ENCODE data around the gene ZNF738.
"Not testable (repeated sequence)": the region's sequence is repeated elsewhere in the genome, so short reads cannot be mapped to it uniquely, and the experiment has no call there.

ZNF738 gene

DNA sequence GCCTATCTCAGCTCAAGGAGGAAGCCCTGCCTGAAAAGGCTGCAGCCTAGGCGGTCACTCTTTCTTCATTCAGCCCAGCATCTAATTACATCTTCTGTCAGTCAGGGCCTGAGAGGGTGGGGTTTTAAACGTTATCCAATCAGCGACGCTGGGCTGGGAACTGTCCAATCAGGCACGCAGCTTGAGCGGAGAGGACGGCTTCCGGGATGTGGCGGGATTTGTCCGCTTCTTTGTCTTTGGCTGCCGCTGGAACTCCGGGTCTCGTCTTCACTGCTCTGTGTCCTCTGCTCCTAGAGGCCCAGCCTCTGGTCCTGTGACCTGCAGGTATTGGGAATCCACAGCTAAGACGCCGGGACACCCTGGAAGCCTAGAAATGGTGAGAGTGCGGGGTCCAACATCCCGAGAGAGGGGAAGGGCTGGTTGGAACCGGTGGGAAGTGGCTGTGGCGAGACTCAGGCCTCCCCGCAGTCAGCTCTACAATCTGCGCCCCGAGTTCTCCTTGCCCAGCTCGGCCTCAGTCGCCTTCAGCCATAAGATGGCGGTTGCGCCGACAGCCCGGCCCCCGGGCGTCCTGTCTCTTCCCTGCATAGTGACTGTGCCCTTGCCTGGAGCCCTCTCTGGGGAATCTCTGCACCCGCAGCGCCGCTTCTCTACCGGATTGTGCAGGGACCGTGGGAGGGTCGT lies at the start of gene ZNF738:
TSS of gene ZNF738 (plus strand) at position 233 of the 684 bp plus-strand sequence. CDS start at position 374, 141 bp downstream.
- TF ChIP-seq, protein P1, sequence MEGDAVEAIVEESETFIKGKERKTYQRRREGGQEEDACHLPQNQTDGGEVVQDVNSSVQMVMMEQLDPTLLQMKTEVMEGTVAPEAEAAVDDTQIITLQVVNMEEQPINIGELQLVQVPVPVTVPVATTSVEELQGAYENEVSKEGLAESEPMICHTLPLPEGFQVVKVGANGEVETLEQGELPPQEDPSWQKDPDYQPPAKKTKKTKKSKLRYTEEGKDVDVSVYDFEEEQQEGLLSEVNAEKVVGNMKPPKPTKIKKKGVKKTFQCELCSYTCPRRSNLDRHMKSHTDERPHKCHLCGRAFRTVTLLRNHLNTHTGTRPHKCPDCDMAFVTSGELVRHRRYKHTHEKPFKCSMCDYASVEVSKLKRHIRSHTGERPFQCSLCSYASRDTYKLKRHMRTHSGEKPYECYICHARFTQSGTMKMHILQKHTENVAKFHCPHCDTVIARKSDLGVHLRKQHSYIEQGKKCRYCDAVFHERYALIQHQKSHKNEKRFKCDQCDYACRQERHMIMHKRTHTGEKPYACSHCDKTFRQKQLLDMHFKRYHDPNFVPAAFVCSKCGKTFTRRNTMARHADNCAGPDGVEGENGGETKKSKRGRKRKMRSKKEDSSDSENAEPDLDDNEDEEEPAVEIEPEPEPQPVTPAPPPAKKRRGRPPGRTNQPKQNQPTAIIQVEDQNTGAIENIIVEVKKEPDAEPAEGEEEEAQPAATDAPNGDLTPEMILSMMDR (IDR thresholded peaks at IDR 0.05; ENCODE audit: low read depth, low read length) = no peak
- peak within 1 kb of the TSS; percentile 86 for H3K4me3 ChIP-seq (ENCODE audit: low read depth, low read length)

DNA sequence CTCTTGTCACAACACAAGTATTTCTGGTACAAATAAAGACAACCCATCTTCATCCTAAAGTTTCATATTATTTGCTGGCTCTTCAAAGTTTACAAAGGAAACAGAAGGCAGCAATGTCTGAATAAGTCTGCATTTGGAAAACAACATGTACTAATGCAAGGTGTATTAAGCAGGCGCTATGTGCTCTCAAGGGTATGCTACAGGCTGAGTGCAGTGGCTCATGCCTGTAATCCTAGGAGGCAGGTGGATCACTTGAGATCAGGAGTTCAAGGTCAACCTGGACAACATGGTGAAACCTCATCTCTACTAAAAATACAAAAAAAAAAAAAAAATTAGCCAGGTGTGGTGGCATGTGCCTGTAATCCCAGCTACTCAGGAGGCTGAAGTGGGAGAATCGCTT lies 46.0 kb upstream of the ZNF738 start:
- H3K4me3 ChIP-seq (ENCODE audit: low read depth, low read length) = not testable (repeated sequence)

DNA sequence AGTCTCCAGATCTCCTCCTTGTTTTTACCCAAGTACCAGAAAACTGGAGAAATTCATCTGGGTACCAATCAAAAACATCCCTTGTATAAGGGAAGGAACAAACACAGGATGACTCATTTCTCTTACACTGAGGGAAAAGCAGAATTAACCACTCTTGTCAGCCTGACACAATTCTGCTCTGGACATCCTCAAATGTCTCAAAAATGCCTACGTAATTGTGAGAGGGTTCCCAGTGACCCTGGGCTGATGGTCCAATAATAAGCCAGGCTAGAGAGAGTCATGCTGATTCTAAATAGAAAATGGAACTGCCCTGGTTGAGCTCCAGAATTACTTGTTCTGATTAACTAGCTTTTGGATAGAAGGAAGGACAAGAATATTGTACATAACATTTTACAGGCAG lies 44.1 kb upstream of the ZNF738 start:
- TF ChIP-seq, protein P1 (IDR thresholded peaks at IDR 0.05; ENCODE audit: low read depth, low read length) = no peak
- H3K4me3 ChIP-seq (ENCODE audit: low read depth, low read length) = no peak overlapping the region

DNA sequence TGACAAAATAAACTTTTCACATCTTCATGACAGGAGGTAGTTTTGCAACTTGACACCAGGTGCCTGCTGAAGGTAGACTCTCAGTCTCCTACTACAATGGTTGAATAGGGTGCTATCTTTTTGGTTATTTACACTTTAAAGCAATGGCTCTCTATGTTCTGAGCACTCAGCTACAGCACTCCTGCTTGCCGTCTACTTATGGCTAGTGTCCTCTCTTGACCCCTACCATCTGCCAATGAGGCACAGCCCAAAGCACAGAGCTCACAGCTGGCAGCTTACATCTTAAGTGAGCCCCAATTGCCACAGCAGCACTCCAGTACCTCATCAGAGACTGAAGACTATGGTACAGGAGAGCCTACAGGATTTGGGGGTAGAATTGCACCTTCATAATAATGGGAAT lies 41.0 kb upstream of the ZNF738 start:
- TF ChIP-seq, protein P1 (IDR thresholded peaks at IDR 0.05; ENCODE audit: low read depth, low read length) = no peak
- no peak overlapping the region for H3K4me3 ChIP-seq (ENCODE audit: low read depth, low read length)

DNA sequence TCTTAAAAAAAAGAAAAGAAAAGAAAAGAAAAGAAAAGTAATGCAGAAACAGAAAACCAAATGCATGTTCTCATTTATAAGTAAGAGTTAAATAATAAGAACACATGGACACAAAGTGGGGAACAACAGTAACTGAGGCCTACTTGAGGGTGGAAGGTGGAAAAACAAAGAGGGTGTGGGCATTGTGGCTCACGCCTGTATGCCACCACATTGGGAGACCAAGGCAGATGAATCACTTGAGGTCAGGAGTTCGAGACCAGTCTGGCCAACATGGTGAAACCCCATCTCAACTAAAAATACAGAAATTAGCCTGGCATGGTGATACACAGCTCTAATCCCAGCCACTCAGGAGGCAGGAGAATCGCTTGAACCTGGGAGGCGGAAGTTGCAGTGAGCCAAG lies 37.7 kb upstream of the ZNF738 start:
- TF ChIP-seq, protein P1 (IDR thresholded peaks at IDR 0.05; ENCODE audit: low read depth, low read length) = no peak
- H3K4me3 ChIP-seq (ENCODE audit: low read depth, low read length) = no peak overlapping the region

DNA sequence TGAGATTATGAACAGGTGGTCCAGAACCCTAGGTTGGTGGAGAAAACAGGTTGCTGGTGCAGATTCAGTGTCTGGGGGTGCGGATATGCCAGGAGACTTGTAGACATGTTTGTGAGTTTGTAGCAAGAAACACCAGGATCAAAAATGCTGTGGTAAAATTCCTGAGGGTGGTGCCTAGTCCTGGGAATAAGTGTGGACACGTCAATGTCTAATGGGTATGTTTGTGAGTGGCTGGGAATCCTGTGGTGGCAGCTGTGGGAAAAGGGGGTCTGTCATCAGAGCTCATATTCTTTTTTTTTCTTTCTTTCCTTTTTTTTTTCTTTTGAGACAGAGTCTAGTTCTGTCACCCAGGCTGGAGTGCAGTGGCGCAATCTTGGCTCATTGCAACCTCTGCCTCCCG lies 36.8 kb upstream of the ZNF738 start:
- no peak overlapping the region for H3K4me3 ChIP-seq (ENCODE audit: low read depth, low read length)

DNA sequence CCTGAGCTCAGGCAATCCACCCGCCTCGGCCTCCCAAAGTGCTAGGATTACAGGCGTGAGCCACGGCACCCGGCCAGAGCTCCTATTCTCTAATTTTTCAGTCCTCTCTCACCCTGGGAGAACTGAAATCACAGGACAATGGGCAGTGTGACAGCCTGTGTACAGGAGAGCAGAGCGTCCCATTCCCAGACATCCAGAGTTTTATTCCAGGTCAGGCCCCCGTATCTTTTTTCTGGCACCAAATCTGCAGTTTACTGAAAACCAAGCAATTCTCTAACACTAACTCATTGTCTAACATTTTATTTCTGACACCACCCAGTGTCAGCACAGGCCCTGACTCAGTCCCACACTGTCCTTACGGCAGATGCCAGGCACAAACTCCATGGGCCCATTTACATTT lies 36.3 kb upstream of the ZNF738 start:
- TF ChIP-seq, protein P1 (IDR thresholded peaks at IDR 0.05; ENCODE audit: low read depth, low read length) = no peak
- H3K4me3 ChIP-seq (ENCODE audit: low read depth, low read length) = no peak overlapping the region

More for the DNA sequence above, 36.8 kb upstream of the ZNF738 start:
- TF ChIP-seq, protein P1 (IDR thresholded peaks at IDR 0.05; ENCODE audit: low read depth, low read length) = no peak

DNA sequence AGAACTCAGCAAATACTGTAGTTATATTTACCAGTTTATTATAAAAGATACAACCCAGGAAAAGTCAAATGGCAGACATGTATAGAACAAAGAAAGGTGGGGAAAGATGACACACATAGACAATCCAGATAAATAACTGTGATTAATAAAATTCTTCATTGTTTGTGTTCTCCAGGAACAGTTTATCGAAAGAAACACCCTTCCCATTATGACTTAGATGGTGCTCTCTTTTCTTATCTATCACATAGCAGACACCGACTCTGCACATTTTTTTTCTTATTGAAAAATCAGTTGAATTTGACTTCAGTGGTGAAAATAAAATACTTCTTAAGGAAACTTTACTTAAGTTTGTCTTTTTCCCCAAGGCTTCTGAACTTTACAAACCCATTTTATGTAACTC lies 35.8 kb upstream of the ZNF738 start:
- H3K4me3 ChIP-seq (ENCODE audit: low read depth, low read length) = no peak overlapping the region
- TF ChIP-seq, protein P1 (IDR thresholded peaks at IDR 0.05; ENCODE audit: low read depth, low read length) = no peak

Data from WI38 (cell line).